ENCODE results near the gene PLAC8L1. TPM values are rescaled to one million over a fixed set of nuclear protein-coding genes. Genes with fewer than 3 reads are reported as not detected.

The PLAC8L1 gene
- total RNA-seq, 1 donor from 2014 or later: not detected

- H3K4me1 ChIP-seq: no peaks in the 10 kb centered on the region
- H3K27ac ChIP-seq: no peak overlapping the region
- no peaks in the 10 kb centered on the region for H3K27me3 ChIP-seq
- no peak overlapping the region for H3K4me3 ChIP-seq
- no peak for DNase-seq
- H3K9me3 ChIP-seq: no peaks in the 10 kb centered on the region
- intact Hi-C loops (cut with DNase I): no loop called here
- no peak for ATAC-seq
- no peaks in the 10 kb centered on the region for H3K36me3 ChIP-seq
- TF ChIP-seq CTCF (IDR thresholded peaks at IDR 0.05): no peak
Measured at GRCh38 chr5:146072595-146072994, 32.8 kb downstream of the PLAC8L1 start.

GRCh38 chr5:146071171-146071570 is 34.2 kb downstream of the PLAC8L1 start:
- Histone ChIP-seq H3K4me1 (no peaks in the 10 kb centered on the region), H3K27ac (no peak overlapping the region), H3K27me3 (no peaks in the 10 kb centered on the region), H3K36me3 (no peaks in the 10 kb centered on the region), H3K9me3 (no peaks in the 10 kb centered on the region), H3K4me3 (no peak overlapping the region)
- DNase-seq (no peak), ATAC-seq (no peak)
- TF ChIP-seq CTCF (IDR thresholded peaks at IDR 0.05): no peak
- intact Hi-C loops (cut with DNase I): no loop called here

- DNase-seq (no peak), ATAC-seq (no peak)
- no peaks in the 10 kb centered on the region for H3K36me3 ChIP-seq
- H3K27me3 ChIP-seq: no peaks in the 10 kb centered on the region
- no peaks in the 10 kb centered on the region for H3K4me1 ChIP-seq
- no peak overlapping the region for H3K4me3 ChIP-seq
- intact Hi-C loops (cut with DNase I): no loop called here
- H3K9me3 ChIP-seq: no peaks in the 10 kb centered on the region
- no peak for TF ChIP-seq CTCF (IDR thresholded peaks at IDR 0.05)
- no peak overlapping the region for H3K27ac ChIP-seq
Measured at GRCh38 chr5:146070746-146071145, 34.6 kb downstream of the PLAC8L1 start.

GRCh38 chr5:146069780-146070099 is 35.6 kb downstream of the PLAC8L1 start:
- ATAC-seq (no peak), DNase-seq (no peak)
- Histone ChIP-seq H3K4me1 (no peaks in the 10 kb centered on the region), H3K27me3 (no peaks in the 10 kb centered on the region), H3K9me3 (no peaks in the 10 kb centered on the region), H3K36me3 (no peaks in the 10 kb centered on the region), H3K4me3 (no peak overlapping the region), H3K27ac (no peak overlapping the region)
- no peak for TF ChIP-seq CTCF (IDR thresholded peaks at IDR 0.05)
- intact Hi-C loops (cut with DNase I): no loop called here

GRCh38 chr5:146068977-146069779 is 36.2 kb downstream of the PLAC8L1 start:
- DNase-seq: no peak
- intact Hi-C loops (cut with DNase I): no loop called here
- Histone ChIP-seq H3K4me3 (no peak overlapping the region), H3K27ac (no peak overlapping the region), H3K4me1 (no peaks in the 10 kb centered on the region), H3K36me3 (no peaks in the 10 kb centered on the region), H3K9me3 (no peaks in the 10 kb centered on the region), H3K27me3 (no peaks in the 10 kb centered on the region)
- TF ChIP-seq CTCF (IDR thresholded peaks at IDR 0.05): no peak
- ATAC-seq: no peak

GRCh38 chr5:146068206-146068605 is 37.2 kb downstream of the PLAC8L1 start:
- intact Hi-C loops (cut with DNase I): no loop called here
- Histone ChIP-seq H3K4me3 (no peak overlapping the region), H3K27ac (no peak overlapping the region), H3K4me1 (no peaks in the 10 kb centered on the region), H3K36me3 (no peaks in the 10 kb centered on the region), H3K27me3 (no peaks in the 10 kb centered on the region), H3K9me3 (no peaks in the 10 kb centered on the region)
- no peak for DNase-seq
- TF ChIP-seq CTCF (IDR thresholded peaks at IDR 0.05): no peak
- ATAC-seq: no peak

Measured in upper lobe of right lung (tissue), 1 donor.